ENCODE measurements around the gene KCNG2. TPM values are rescaled to one million over a fixed set of nuclear protein-coding genes. Genes with fewer than 3 reads are reported as not detected.

KCNG2 gene
- total and polyA plus RNA-seq, 2 of the 8 experiments (the other 6 are each of a cell fraction or from before 2014, with no cell fraction given), result 0.19 to 0.74 TPM

GRCh38 chr18:79781331-79781941 lies 16.3 kb upstream of the KCNG2 start (continued):
- TF ChIP-seq SIN3A (conservative IDR thresholded peaks at IDR 0.05 in 1 of 2, IDR thresholded peaks at IDR 0.05 in 1 of 2; ENCODE audit: low read depth in 1 of 2, low read length in 2 of 2) (no peak), MAFK (IDR thresholded peaks at IDR 0.05; ENCODE audit: low read depth, low read length) (no peak), JUND (IDR thresholded peaks at IDR 0.05; ENCODE audit: low read length) (no peak), NANOG (IDR thresholded peaks at IDR 0.05; ENCODE audit: insufficient read depth, low read depth, low read length, poor library complexity, severe bottlenecking) (no peak), CEBPB (IDR thresholded peaks at IDR 0.05; ENCODE audit: low read depth, low read length) (no peak), RXRA (IDR thresholded peaks at IDR 0.05; ENCODE audit: insufficient read depth, low read depth, low read length) (no peak)

Data from H1 (cell line).